GM12801 (cell line): ENCODE data around the gene HOMER2.

ENCODE experiments used
- CTCF ChIP-seq: IDR thresholded peaks from one replicate; pipeline ENCODE4 v1.5.1; 2011; ENCODE audit warnings: control low read depth; ENCODE audit not compliant: insufficient read length; ENCODE audit errors: extremely low read depth

HOMER2 gene

DNA sequence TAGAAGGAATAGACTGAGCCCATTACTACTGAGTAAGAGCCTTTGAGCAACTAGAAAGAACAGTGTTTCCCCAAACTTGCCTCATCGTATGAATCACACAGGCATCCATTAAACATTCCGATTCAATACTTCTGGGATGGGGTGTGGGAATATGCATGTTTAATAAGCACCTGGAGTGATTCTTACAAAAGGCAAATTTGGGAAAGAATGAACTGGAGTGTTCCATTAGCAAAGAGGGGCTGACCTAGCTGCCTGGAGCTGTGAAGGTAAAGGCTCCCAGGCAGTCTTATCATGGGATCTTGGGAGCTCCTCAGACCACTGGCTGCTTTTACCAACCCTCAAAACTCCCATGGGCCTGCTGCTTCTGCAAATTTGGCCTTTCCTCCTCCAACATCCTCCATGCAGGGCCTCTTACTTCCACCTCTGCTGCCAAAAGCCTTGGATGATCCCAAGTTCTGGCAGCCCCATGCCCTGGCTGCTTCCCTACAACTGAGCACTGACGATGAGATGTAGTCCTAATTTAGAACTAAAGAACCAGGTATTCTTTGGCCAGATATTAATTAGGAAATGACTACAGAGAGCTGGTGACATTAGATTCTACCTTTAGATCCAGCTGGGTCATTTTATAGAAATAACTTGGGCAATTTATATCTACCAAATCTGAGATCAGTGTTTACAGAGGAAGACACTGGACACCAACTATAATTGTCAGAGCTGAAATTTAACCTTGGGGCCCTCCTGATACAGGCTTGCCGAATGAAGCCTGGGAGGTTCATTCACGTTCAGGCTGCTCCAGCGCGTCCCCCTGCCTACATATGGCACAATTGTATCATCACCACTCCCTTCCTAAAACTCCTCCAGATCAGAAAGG, 11.2 kb upstream of the HOMER2 start:
- no peak for TF ChIP-seq CTCF

- no peak for TF ChIP-seq CTCF
Observed at GRCh38 chr15:82960766-82961165, 8.2 kb upstream of the HOMER2 start.

- no peak for TF ChIP-seq CTCF
Observed at GRCh38 chr15:82959423-82959822, 6.9 kb upstream of the HOMER2 start.

- no peak for TF ChIP-seq CTCF
Observed at GRCh38 chr15:82958638-82959037, 6.1 kb upstream of the HOMER2 start.

- TF ChIP-seq CTCF, result no peak
Observed at GRCh38 chr15:82951472-82952157, 905 bp downstream of the HOMER2 start.

DNA sequence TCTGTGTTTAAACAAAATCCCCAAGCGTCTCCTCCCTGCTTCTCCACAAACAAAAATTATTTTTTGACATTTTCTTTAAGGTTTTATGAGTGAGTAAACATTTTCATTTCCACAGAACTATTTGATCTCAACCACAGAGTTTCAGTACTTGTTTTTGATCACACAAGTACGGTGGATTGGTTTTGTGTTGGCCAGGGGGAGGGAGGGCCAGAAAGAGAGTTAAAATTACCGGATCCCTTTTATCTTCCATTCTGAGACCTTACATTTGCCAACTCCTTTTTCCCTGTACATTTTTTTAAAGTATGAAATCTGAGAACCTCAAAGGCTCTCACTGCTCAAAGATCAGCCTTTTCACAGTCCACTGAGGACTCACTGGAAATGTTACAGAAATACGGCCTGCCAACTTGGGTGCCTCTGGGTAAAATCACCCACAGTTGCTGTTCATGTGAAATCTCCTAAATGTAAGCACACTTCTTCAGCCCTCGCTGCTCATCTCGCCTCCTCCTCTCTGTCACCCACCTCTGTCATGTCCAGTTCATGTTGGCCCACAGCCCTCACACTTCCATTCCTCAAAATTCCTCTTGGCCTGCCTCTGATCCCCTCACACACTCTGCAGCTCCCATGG, 1.7 kb downstream of the HOMER2 start:
- TF ChIP-seq CTCF, result no peak

- TF ChIP-seq CTCF, result no peak
Observed at GRCh38 chr15:82950295-82950694, 2.2 kb downstream of the HOMER2 start.
